H1 (cell line): Measurements from ENCODE around the gene SLC2A11. TPM values are rescaled to one million over a fixed set of nuclear protein-coding genes. Genes with fewer than 3 reads are reported as not detected.
A peak's percentile ranks its signal among the peaks of the same experiment; 100 is the strongest.

ENCODE experiments used
- CTCF ChIA-PET: fragments of 300-600 bp; sonication (Branson Sonifier 250); formaldehyde crosslinking; loops from one replicate; lab custom pipeline; 2021; ENCODE audit not compliant: partially characterized antibody; lab: Charles Lee
- POLR2A ChIA-PET: fragments of 300-600 bp; sonication (Branson Sonifier 250); formaldehyde crosslinking; loops from one replicate; lab custom pipeline; 2021; ENCODE audit warnings: inconsistent platforms; ENCODE audit not compliant: partially characterized antibody; lab: Charles Lee
- DNase-seq, 2 experiments: peaks; one replicate each; pipeline versions ENCODE4 v3.0.0 to v3.0.0-alpha.2; 2010 to 2022; ENCODE audit warnings: low spot score in 2 of 2, low read depth in 1 of 2, mixed read lengths in 1 of 2
- FAIRE-seq: peaks from 2 replicates; lab custom pipeline; 2011; peaks lifted over from hg19 to GRCh38; lab: Jason Lieb, UNC
- H2AFZ ChIP-seq: 2 replicates; pipeline ENCODE4 v1.8.1; 2012; ENCODE audit warnings: low read length, inconsistent platforms
- H2AK5ac ChIP-seq: 2 replicates; pipeline ENCODE4 v1.6.1; 2013; ENCODE audit warnings: low read depth, low read length
- H2BK120ac ChIP-seq: replicated peaks from 2 replicates; pipeline ENCODE3; 2013; ENCODE audit warnings: low read depth, low read length, inconsistent platforms
- H2BK12ac ChIP-seq: 2 replicates; pipeline ENCODE4 v1.6.1; 2013; ENCODE audit warnings: low read depth, low read length
- H2BK15ac ChIP-seq: 2 replicates; pipeline ENCODE4 v1.6.1; 2013; ENCODE audit warnings: low read length
- H2BK20ac ChIP-seq: 2 replicates; pipeline ENCODE4 v1.6.1; 2013; ENCODE audit warnings: low read length
- H2BK5ac ChIP-seq: 2 replicates; pipeline ENCODE4 v1.6.1; 2013; ENCODE audit warnings: low read depth, low read length
- H3K14ac ChIP-seq: 2 replicates; pipeline ENCODE4 v1.6.1; 2013; ENCODE audit warnings: inconsistent platforms; ENCODE audit not compliant: insufficient read length
- H3K18ac ChIP-seq: 2 replicates; pipeline ENCODE4 v1.6.1; 2013; ENCODE audit warnings: low read length; ENCODE audit errors: extremely low read depth
- H3K23ac ChIP-seq: 2 replicates; pipeline ENCODE4 v1.6.1; 2013; ENCODE audit warnings: inconsistent platforms; ENCODE audit not compliant: insufficient read length
- H3K23me2 ChIP-seq: 2 replicates; pipeline ENCODE4 v1.6.1; 2013; ENCODE audit warnings: low read depth, low read length
- H3K27ac ChIP-seq: 2 replicates; pipeline ENCODE4 v1.6.1; 2011; ENCODE audit warnings: low read depth, low read length, inconsistent platforms
- H3K27me3 ChIP-seq, 4 experiments: replicated peaks in 1 of 4; 1 replicate in 1 of 4; 2 replicates in 3 of 4; pipeline versions ENCODE4 v1.6.1 to v1.8.1; 2011 to 2013; ENCODE audit warnings: low read length in 3 of 4, mild to moderate bottlenecking in 3 of 4, inconsistent platforms in 2 of 4, mixed read lengths in 2 of 4, moderate library complexity in 1 of 4; ENCODE audit not compliant: control insufficient read depth in 3 of 4, insufficient read depth in 3 of 4; ENCODE audit errors: extremely low read depth in 1 of 4
- H3K36me3 ChIP-seq, 4 experiments: 2 replicates each; pipeline versions ENCODE4 v1.6.1 to v1.8.1; 2011 to 2013; ENCODE audit warnings: mild to moderate bottlenecking in 4 of 4, low read length in 3 of 4, moderate library complexity in 2 of 4, control low read depth in 1 of 4, inconsistent platforms in 1 of 4; ENCODE audit not compliant: insufficient read depth in 4 of 4, control insufficient read depth in 2 of 4
- H3K4ac ChIP-seq: replicated peaks from 2 replicates; pipeline ENCODE3; 2013; ENCODE audit warnings: low read length, low read depth, mixed read lengths, inconsistent platforms; ENCODE audit not compliant: insufficient read length
- H3K4me1 ChIP-seq, 4 experiments: replicated peaks in 1 of 4; 1 replicate in 1 of 4; 2 replicates in 3 of 4; pipeline versions ENCODE4 v1.6.1 to v1.8.1; 2011 to 2013; ENCODE audit warnings: low read length in 3 of 4, inconsistent platforms in 2 of 4, mixed read lengths in 1 of 4; ENCODE audit not compliant: insufficient read depth in 4 of 4, control insufficient read depth in 3 of 4
- H3K4me2 ChIP-seq, 2 experiments: 2 replicates each; pipeline versions ENCODE4 v1.6.1 to v1.8.1; 2011 to 2013; ENCODE audit warnings: low read depth in 2 of 2, low read length in 2 of 2, control low read depth in 1 of 2, inconsistent platforms in 1 of 2, mild to moderate bottlenecking in 1 of 2; ENCODE audit not compliant: insufficient read depth in 1 of 2
- H3K4me3 ChIP-seq, 4 experiments: fragments of 200-600, 300-600 bp in 1 of 4; sonication (generic), shearing (Covaris generic), sonication (Bioruptor Twin) in 1 of 4; 2 replicates each; pipeline versions ENCODE4 v1.5.1 to v1.8.1; 2011 to 2016; ENCODE audit warnings: low read length in 4 of 4, low read depth in 3 of 4, control low read depth in 2 of 4, inconsistent platforms in 2 of 4, mild to moderate bottlenecking in 2 of 4, mixed read lengths in 1 of 4, moderate library complexity in 1 of 4; ENCODE audit not compliant: insufficient read depth in 2 of 4; ENCODE audit errors: extremely low read depth in 1 of 4
- H3K56ac ChIP-seq: replicated peaks from 2 replicates; pipeline ENCODE3; 2013; ENCODE audit warnings: low read depth, mild to moderate bottlenecking, mixed read lengths, low read length, inconsistent platforms; ENCODE audit not compliant: insufficient read length
- H3K79me1 ChIP-seq: 2 replicates; pipeline ENCODE4 v1.6.1; 2013; ENCODE audit warnings: low read depth, low read length, control low read depth
- H3K79me2 ChIP-seq, 2 experiments: 2 replicates each; pipeline versions ENCODE4 v1.6.1 to v1.8.1; 2012 to 2013; ENCODE audit warnings: low read length in 2 of 2, mild to moderate bottlenecking in 2 of 2, inconsistent platforms in 1 of 2; ENCODE audit not compliant: insufficient read depth in 2 of 2, control insufficient read depth in 1 of 2
- H3K9ac ChIP-seq, 4 experiments: replicated peaks in 1 of 4; 1 replicate in 1 of 4; 2 replicates in 3 of 4; pipeline versions ENCODE4 v1.6.1 to v1.8.1; 2011 to 2013; ENCODE audit warnings: low read depth in 3 of 4, low read length in 3 of 4, control low read depth in 2 of 4, mild to moderate bottlenecking in 2 of 4, moderate library complexity in 2 of 4, inconsistent platforms in 1 of 4; ENCODE audit errors: extremely low read depth in 1 of 4
- H3K9me3 ChIP-seq, 2 experiments: 2 replicates each; pipeline versions ENCODE4 v1.6.1 to v1.8.1; 2012 to 2013; ENCODE audit warnings: mild to moderate bottlenecking in 2 of 2, moderate library complexity in 2 of 2, control low read depth in 1 of 2, inconsistent platforms in 1 of 2, low read depth in 1 of 2, low read length in 1 of 2, mixed read lengths in 1 of 2; ENCODE audit not compliant: insufficient read depth in 2 of 2
- H4K20me1 ChIP-seq, 2 experiments: replicated peaks in 1 of 2; 2 replicates each; pipeline versions ENCODE3 to v1.8.1; 2011 to 2013; ENCODE audit warnings: inconsistent platforms in 2 of 2, low read length in 2 of 2, mild to moderate bottlenecking in 1 of 2; ENCODE audit not compliant: insufficient read depth in 2 of 2, control insufficient read depth in 1 of 2
- H4K5ac ChIP-seq: 2 replicates; pipeline ENCODE4 v1.6.1; 2013; ENCODE audit warnings: low read length, low read depth, mixed read lengths, inconsistent platforms; ENCODE audit not compliant: insufficient read length
- H4K8ac ChIP-seq: 2 replicates; pipeline ENCODE4 v1.8.0; 2013; ENCODE audit warnings: mild to moderate bottlenecking, moderate library complexity, low read length, inconsistent platforms; ENCODE audit not compliant: insufficient read depth; ENCODE audit errors: extremely low read depth
- H4K91ac ChIP-seq: replicated peaks from 2 replicates; pipeline ENCODE3; 2013; ENCODE audit warnings: low read length, mixed read lengths, inconsistent platforms; ENCODE audit not compliant: insufficient read length
- POLR2A ChIP-seq, 2 experiments: IDR thresholded peaks; 1 replicate in 1 of 2; 2 replicates in 1 of 2; pipeline ENCODE4 v1.6.1; 2011; ENCODE audit warnings: low read depth in 2 of 2, low read length in 2 of 2, mild to moderate bottlenecking in 2 of 2; ENCODE audit errors: control extremely low read depth in 1 of 2
- USF2 ChIP-seq: IDR thresholded peaks from 2 replicates; pipeline ENCODE4 v1.6.1; 2011; ENCODE audit warnings: low read length, improper control_type of control experiment
- WGBS, 2 experiments: shearing (Covaris generic) in 1 of 2; methylation state at CpG; one replicate each; pipeline versions ENCODE4 v1.1.6 to v1.1.7; 2013 to 2015; ENCODE audit warnings: low lambda C conversion rate in 2 of 2, mixed read lengths in 2 of 2, inconsistent platforms in 1 of 2, low coverage in 1 of 2, missing lambda C conversion rate in 1 of 2; ENCODE audit not compliant: insufficient replicate concordance in 2 of 2, insufficient coverage in 1 of 2, insufficient read length in 1 of 2; ENCODE audit errors: extremely low coverage in 1 of 2, missing lambda C conversion rate in 1 of 2; 5-methylcytosine and 5-hydroxymethylcytosine counted together
- polyA plus RNA-seq, 7 experiments: library from polyadenylated mRNA; depleted of rRNA in 3 of 7; stranded (reverse) in 5 of 7; unstranded in 2 of 7; fragments of >200 nt in 5 of 7; fragments of 200-250 nt in 2 of 7; gene quantifications; 1 replicate in 5 of 7; 2 replicates in 1 of 7; 4 replicates in 1 of 7; pipeline versions ENCODE4 v1.2.1 to v1.2.3, GENCODE V29; 2011 to 2013; ENCODE audit warnings: missing spikeins in 2 of 7, mixed read lengths in 2 of 7
- total RNA-seq: library from RNA; stranded (reverse); fragmentation: NEBNext Ultra II Directional; extraction: Animal tissue kit (Norgen Biotek cat#: 25700); gene quantifications from 2 replicates; pipeline ENCODE4 v1.2.1, GENCODE V29; 2021

Gene SLC2A11
- total and polyA plus RNA-seq, 2 of the 8 experiments (the other 6 are each of a cell fraction or from before 2014, with no cell fraction given): 10.7 to 12.5 TPM

- Histone ChIP-seq H3K18ac (no peak overlapping the region), H3K4me2 (no peak overlapping the region), H2BK20ac (no peak overlapping the region), H3K79me2 (no peaks in the 10 kb centered on the region; a peak in 1 of 4 replicates), H2BK120ac (no peak overlapping the region), H3K36me3 (peaks cover 10 to 37% (median 16%) of the 10 kb centered on the region in 4 experiments; a peak in 7 of 8 replicates), H2BK15ac (no peak overlapping the region), H2BK5ac (no peak overlapping the region), H3K79me1 (peaks cover 4% of the 10 kb centered on the region; the same call in 1 of the 2 replicates), H3K23me2 (no peaks in the 10 kb centered on the region), H3K9ac (no peak overlapping the region), H4K5ac (no peak overlapping the region), H2AFZ (no peak overlapping the region), H3K27ac (no peak overlapping the region), H2BK12ac (no peak overlapping the region), H4K8ac (no peak overlapping the region), H4K91ac (no peak overlapping the region), H3K14ac (no peak overlapping the region), H3K4ac (no peak overlapping the region), H3K9me3 (no peaks in the 10 kb centered on the region), H3K27me3 (no peaks in the 10 kb centered on the region; a peak in 1 of 7 replicates), H2AK5ac (no peak overlapping the region), H4K20me1 (peaks cover 6 to 20% of the 10 kb centered on the region in 2 experiments), H3K4me1 (no peaks in the 10 kb centered on the region), H3K4me3 (no peak overlapping the region), H3K56ac (no peak overlapping the region), H3K23ac (no peak overlapping the region)
- ChIA-PET CTCF (interaction anchor here (1.1 to 2.5 kb wide), 2 partner anchors 15 to 20 kb away, joined by 4 to 11 read pairs; no protein-coding TSS in a partner anchor), POLR2A (interaction anchor here (1.0 to 1.1 kb wide), 2 partner anchors 10 to 16 kb away, joined by 3 read pairs; no protein-coding TSS in a partner anchor)
- 97% methylated on average over 7 of the region's 7 CpGs; no CpG with 5 or more reads in 1 of the 2 experiments for WGBS, 2 experiments
- no peak for FAIRE-seq
- TF ChIP-seq POLR2A (IDR thresholded peaks at IDR 0.05; ENCODE audit: control extremely low read depth in 1 of 2, low read depth in 2 of 2, low read length in 2 of 2) (0 out of 3 replicates have a peak, but pooled peaks of 1 of the 2 experiments have one; percentile 1), USF2 (no peak)
- no peak for DNase-seq
Observed at GRCh38 chr22:23829845-23830372, 27.8 kb upstream of the SLC2A11 start.
